Right atrium auricular region (tissue), 2 donors: ENCODE measurements around the gene TBC1D23. TPM values are rescaled to one million over a fixed set of nuclear protein-coding genes. Genes with fewer than 3 reads are reported as not detected.

Source experiments
- DNase-seq: peaks from one replicate; pipeline ENCODE4 v3.0.0-alpha.2; 2019; ENCODE audit warnings: low spot score
- H3K27ac ChIP-seq, 2 donors: fragments of 200-600 bp; sonication (generic); 1 replicate in 1 of 2; 2 replicates in 1 of 2; pipeline ENCODE4 v1.5.1; 2016 to 2019
- H3K27me3 ChIP-seq, 2 donors: fragments of 200-600 bp; sonication (generic); one replicate each; pipeline versions ENCODE4 v1.5.1 to v1.6.0; 2017 to 2019
- H3K36me3 ChIP-seq: fragments of 200-600 bp; sonication (generic); one replicate; pipeline ENCODE4 v1.5.1; 2016
- H3K4me1 ChIP-seq, 2 donors: fragments of 200-600 bp; sonication (generic); one replicate each; pipeline versions ENCODE4 v1.5.1 to v1.6.0; 2017 to 2019
- H3K4me3 ChIP-seq, 2 donors: fragments of 200-600 bp; sonication (generic); 1 replicate in 1 of 2; 2 replicates in 1 of 2; pipeline ENCODE4 v1.5.1; 2017 to 2019; ENCODE audit warnings: mild to moderate bottlenecking in 1 of 2, moderate library complexity in 1 of 2
- H3K9me3 ChIP-seq, 2 donors: fragments of 200-600 bp; sonication (generic); one replicate each; pipeline ENCODE4 v1.5.1; 2019
- total RNA-seq, 2 donors: library from RNA; depleted of rRNA; stranded (reverse); fragments of >200 nt; gene quantifications; one replicate each; pipeline ENCODE4 v1.1.0, GENCODE V29; 2016
- TF ChIP-seq, protein P1 (sequence below), 2 donors: fragments of 200-600 bp; sonication (generic); IDR thresholded peaks; one replicate each; pipeline ENCODE4 v1.5.1; 2019; ENCODE audit warnings: antibody characterized with exemption in 2 of 2

Gene TBC1D23
- total RNA-seq, 2 donors from 2014 or later: 16.3 to 39.5 TPM

DNA sequence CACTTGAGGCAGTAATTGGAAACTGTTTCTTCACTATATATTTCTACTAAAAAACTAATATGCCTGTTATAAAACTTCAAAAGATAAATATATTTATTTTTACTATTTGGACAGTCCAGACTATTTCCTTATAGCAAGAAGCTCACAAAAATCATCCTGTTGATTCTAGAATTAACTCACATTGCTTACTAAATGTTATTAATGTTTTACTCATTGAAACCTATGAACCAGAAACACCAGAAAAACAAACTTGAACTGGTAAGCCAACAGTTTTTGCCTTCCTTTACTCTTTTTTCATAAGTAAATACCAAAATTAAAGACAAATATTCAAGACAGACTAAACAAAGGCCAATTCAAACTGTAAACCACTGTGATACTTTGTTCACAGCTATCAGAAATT is 113.7 kb downstream of the TBC1D23 start:
- Histone ChIP-seq H3K4me3 (no peak overlapping the region), H3K27ac (no peak overlapping the region), H3K27me3 (no peaks in the 10 kb centered on the region), H3K36me3 (peaks cover 56% of the 10 kb centered on the region), H3K4me1 (no peaks in the 10 kb centered on the region), H3K9me3 (no peaks in the 10 kb centered on the region)
- DNase-seq: no peak
- TF ChIP-seq, protein P1, sequence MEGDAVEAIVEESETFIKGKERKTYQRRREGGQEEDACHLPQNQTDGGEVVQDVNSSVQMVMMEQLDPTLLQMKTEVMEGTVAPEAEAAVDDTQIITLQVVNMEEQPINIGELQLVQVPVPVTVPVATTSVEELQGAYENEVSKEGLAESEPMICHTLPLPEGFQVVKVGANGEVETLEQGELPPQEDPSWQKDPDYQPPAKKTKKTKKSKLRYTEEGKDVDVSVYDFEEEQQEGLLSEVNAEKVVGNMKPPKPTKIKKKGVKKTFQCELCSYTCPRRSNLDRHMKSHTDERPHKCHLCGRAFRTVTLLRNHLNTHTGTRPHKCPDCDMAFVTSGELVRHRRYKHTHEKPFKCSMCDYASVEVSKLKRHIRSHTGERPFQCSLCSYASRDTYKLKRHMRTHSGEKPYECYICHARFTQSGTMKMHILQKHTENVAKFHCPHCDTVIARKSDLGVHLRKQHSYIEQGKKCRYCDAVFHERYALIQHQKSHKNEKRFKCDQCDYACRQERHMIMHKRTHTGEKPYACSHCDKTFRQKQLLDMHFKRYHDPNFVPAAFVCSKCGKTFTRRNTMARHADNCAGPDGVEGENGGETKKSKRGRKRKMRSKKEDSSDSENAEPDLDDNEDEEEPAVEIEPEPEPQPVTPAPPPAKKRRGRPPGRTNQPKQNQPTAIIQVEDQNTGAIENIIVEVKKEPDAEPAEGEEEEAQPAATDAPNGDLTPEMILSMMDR (IDR thresholded peaks at IDR 0.05): no peak

Other genes with a start within 250 kb of the TBC1D23 start
- gene FILIP1L, start 146.5 kb upstream of the TBC1D23 start, total RNA-seq: 100 to 1,000 TPM in 1 of 2 donors, 10 to 100 TPM in 1; 97.0 to 112 TPM
- gene NIT2, start 73.8 kb downstream of the TBC1D23 start, total RNA-seq: 10 to 100 TPM; 12.3 to 15.4 TPM
- gene TOMM70, start 140.1 kb downstream of the TBC1D23 start, total RNA-seq: 10 to 100 TPM; 29.7 to 44.2 TPM
- gene LNP1, start 140.5 kb downstream of the TBC1D23 start, total RNA-seq: 1 to 10 TPM; 4.6 to 5.4 TPM
- 10 to 100 TPM; 13.5 to 14.3 TPM for gene TMEM45A, start 231.6 kb downstream of the TBC1D23 start, total RNA-seq